ENCODE results near the gene METTL17.

DNA sequence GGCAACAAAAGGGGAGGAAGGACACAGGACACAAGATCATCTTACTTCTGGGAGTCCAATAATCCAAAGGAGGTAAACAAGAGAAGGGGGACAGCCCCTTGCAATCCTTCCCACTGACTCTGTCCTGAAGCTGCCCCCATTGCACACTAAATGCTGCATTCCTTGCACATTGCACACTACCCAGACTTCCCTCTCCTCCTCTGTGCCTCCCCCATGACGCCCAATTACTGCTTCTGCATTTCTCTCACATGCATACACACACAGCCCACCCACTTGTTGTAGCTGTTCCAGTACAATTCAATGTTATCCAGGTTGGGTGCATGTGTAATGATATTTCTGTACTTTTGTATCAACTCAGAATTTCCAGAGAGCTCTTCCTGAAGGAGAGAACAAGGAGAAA, 29.6 kb downstream of the METTL17 start:
- TF ChIP-seq, protein P1, sequence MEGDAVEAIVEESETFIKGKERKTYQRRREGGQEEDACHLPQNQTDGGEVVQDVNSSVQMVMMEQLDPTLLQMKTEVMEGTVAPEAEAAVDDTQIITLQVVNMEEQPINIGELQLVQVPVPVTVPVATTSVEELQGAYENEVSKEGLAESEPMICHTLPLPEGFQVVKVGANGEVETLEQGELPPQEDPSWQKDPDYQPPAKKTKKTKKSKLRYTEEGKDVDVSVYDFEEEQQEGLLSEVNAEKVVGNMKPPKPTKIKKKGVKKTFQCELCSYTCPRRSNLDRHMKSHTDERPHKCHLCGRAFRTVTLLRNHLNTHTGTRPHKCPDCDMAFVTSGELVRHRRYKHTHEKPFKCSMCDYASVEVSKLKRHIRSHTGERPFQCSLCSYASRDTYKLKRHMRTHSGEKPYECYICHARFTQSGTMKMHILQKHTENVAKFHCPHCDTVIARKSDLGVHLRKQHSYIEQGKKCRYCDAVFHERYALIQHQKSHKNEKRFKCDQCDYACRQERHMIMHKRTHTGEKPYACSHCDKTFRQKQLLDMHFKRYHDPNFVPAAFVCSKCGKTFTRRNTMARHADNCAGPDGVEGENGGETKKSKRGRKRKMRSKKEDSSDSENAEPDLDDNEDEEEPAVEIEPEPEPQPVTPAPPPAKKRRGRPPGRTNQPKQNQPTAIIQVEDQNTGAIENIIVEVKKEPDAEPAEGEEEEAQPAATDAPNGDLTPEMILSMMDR (optimal IDR thresholded peaks at IDR 0.05 in 1 of 3, IDR thresholded peaks at IDR 0.05 in 1 of 3, conservative IDR thresholded peaks at IDR 0.05 in 1 of 3; ENCODE audit: extremely low read depth in 1 of 3, insufficient read depth in 2 of 3, low read length in 3 of 3) = no peak
- TF ChIP-seq EZH2 (IDR thresholded peaks at IDR 0.05; ENCODE audit: low read length) = no peak

Measured in keratinocyte (primary cell).